Stimulated activated naive CD4-positive, alpha-beta T cell (primary cell): Measurements from ENCODE around the gene SMG6.
"Not testable (repeated sequence)": the region's sequence is repeated elsewhere in the genome, so short reads cannot be mapped to it uniquely, and the experiment has no call there.

ENCODE experiments used
- DNase-seq, 6 experiments: peaks; one replicate each; lab custom pipeline; 2025; lab: John Stamatoyannopoulos, UW

SMG6 gene

GRCh38 chr17:2144701-2145100 is 158.9 kb downstream of the SMG6 start:
- DNase-seq: no peak

DNA sequence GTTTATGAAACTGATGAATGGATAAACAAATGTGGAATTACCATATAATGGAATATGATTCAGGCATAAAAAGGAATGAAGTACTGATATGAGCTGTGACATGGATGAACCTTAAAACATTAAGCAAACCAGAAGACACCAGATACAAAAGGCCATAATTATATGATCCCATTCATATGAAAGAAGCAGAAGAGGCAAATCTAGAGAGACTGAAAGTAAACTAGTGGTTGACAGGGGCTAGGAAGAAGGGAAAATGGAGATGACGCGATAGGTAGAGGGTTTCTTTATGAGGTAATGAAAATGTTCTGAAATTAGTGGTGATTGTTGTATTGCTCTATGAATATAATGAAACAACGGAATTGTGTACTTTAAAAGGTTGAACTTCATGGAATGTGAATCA is 160.3 kb downstream of the SMG6 start:
- DNase-seq: no peak

DNA sequence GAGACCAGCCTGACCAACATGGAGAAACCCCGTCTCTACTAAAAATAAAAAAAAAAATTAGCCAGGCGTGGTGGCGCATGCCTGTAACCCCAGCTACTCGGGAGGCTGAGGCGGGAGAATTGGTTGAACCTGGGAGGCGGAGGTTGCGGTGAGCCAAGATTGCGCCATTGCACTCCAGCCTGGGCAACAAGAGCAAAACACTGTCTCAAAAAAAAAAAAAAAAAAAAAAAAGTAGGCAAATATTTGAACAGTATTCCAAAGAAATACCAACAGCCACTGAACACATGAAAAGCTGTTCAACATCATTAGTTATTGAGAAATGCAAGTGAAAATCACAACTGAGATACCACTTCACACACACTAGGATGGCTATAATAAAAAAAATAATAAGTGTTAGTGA is 160.9 kb downstream of the SMG6 start:
- not testable (repeated sequence) for DNase-seq

DNA sequence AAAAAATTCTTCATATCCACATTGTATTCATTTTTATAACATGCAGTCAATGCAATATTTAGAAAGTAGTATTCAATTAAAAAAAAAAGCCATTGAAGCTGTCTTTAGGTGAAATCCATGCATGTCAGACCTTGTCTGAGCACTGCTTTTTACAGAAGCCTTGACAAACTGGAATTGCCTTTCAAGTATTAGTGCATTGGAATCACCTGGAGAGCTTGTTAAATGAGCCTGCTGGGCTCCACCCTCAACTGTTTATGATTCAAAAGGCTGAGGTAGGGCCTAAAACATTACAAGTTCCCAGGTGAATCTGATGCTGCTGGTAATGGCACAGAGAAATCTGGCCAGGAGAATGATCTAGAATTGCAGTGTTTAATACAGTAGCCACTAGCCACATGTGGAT is 162.9 kb downstream of the SMG6 start:
- no peak for DNase-seq

DNA sequence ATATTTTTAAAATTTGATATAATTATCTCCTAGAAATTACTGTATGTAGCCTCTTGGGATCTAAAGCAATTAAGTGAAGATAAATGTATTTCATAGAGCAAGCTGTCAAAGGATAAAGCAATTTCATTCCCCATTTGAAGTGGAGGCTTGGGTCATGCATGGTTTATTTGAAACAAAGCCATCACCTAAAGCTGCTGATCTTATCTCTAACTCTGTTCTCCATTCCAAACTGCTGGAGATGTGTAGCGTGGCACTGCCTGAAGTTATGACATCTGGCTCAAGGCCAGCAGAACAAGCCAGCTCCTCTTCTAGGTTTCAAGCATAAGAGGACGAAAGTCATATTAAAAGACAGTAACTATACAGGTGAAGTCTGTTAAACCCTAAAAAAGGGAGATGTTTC is 164.8 kb downstream of the SMG6 start:
- DNase-seq: no peak

DNA sequence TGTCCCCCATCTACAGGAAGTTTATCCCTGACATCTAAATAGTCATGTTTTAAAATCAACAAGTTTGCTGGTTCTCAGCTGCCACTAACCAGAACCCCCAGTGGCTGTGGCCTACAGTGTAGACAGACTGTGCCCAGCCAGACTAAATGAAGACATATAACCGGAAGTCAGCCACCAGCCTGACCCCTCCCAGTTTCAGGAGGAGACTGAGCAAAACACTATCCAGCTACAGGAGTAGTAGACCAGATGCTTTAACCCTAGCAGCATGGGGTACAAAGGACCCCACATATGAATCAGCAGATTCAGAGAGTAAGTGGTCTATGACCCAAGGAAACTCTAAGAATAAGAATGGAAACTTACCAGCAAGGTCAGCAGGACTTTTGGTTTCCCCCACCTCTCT is 165.3 kb downstream of the SMG6 start:
- no peak for DNase-seq

GRCh38 chr17:2137342-2138098 is 166.1 kb downstream of the SMG6 start:
- DNase-seq: no peak

- no peak for DNase-seq
These were observed 167.3 kb downstream of the SMG6 start for GRCh38 chr17:2136241-2136640.

- no peak for DNase-seq
These were observed 175.6 kb downstream of the SMG6 start for GRCh38 chr17:2128011-2128410.

- no peak for DNase-seq
These were observed 178.5 kb downstream of the SMG6 start for GRCh38 chr17:2125013-2125535.

GRCh38 chr17:2124391-2124790 is 179.2 kb downstream of the SMG6 start:
- no peak for DNase-seq

DNA sequence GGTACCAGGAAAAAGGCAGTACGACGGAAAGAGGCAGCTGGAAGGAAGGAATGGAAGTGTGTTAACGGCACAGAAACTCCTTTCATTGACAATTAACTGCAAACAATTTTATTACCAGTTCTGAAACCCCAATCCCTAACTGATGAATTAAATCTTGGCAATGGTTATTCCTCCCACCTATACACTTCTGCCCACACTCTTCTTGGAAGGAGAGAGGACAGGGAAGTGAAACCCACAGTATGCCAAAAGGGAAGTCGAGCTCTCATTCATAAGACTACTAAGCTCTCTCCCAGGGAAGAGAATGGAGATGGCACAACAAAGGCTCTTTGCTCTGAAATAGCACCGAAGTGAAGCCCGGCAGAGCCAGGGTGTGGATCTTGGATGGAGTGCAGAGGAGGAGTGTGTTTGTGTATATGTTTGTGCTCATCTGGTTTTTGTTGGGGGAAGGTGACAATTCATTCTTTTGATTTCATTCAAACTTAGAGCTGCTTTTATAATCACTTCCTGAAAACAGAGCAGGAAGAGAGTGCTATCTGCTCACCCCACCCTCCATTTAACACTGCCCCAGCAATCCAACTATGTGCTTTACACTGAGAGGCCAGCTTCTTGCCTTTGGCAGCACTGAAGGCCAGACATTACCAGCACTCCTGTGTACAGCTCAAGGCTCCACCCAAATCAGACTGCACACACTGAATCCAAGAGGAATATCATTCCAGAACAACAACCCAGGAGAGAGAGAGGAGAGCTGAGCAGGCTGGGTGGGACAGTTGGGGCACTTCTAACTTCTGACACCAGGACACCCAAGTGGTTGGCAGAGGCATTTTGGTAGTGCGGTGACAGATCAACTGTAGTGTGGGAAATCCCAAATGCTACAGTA is 180.0 kb downstream of the SMG6 start:
- no peak for DNase-seq

DNA sequence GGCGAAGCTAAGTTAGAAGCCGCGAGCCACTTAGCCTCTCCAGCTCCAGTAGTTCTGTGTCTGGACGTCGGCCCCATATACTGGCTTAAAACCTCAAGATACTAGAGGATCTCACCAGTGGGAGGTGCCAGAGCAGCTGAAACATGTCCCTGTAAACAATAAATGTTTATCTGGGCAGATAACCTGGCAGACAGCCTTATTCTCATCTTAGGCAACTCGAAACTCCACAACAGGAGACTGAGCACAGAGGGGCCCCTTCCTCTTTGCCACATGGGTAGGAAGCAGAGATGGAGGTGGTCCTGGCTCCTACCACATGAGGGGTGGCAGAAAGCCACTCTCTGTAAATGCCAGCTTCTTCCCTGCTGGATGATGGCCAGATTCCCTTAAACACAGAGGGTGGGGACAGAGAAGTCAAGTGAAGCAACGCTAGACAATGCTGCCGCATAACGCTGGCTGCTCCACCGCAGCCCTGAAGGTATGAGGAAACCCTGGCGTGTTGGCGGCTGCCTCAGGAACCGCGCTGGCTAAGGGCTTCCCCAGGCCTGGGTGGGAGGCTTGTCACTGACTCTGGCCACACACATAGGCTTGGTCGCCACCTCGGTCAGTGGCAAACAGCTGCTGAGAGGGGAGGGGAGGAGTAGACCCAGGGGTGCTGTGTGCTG is 180.8 kb downstream of the SMG6 start:
- no peak for DNase-seq

- DNase-seq: no peak
These were observed 182.8 kb downstream of the SMG6 start for GRCh38 chr17:2120586-2121335.

GRCh38 chr17:2113279-2113622 is 190.3 kb downstream of the SMG6 start:
- no peak for DNase-seq

- DNase-seq: no peak
These were observed 191.9 kb downstream of the SMG6 start for GRCh38 chr17:2111691-2112090.

DNA sequence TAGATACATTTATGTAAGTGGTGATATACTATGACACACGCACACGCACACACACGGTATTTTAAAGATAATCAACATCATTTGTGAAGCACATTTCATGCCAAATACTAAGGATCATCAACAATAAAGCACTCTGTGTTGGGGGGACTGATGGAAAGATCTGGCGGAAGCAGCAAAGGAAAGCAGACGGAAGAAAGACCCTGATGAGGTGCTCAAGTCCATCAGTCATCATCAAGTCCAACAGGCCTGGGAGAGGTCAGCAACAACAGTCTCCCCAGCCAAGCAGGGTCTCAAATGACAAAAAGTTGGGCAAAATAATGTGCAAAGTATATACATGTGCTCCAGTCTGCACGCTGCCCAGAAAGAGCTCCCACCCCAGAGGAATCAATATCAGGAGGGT is 193.1 kb downstream of the SMG6 start:
- DNase-seq: no peak

DNA sequence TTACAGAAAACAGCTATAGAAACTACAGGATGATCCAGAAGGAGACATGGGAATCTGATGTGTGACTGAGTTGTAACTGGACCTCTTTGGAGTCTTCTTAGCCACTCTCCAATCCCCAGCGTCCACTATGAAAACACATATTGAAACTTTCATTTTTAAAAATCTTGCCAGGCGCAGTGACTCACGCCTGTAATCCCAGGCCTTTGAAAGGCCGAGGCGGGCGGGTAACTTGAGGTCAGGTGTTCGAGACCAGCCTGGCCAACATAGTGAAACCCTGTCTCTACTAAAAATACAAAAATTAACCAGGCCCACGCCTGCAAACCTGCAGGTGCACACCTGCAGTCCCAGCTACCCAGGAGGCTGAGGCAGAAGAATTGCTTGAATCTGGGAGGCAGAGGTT is 195.4 kb downstream of the SMG6 start:
- DNase-seq: no peak

DNA sequence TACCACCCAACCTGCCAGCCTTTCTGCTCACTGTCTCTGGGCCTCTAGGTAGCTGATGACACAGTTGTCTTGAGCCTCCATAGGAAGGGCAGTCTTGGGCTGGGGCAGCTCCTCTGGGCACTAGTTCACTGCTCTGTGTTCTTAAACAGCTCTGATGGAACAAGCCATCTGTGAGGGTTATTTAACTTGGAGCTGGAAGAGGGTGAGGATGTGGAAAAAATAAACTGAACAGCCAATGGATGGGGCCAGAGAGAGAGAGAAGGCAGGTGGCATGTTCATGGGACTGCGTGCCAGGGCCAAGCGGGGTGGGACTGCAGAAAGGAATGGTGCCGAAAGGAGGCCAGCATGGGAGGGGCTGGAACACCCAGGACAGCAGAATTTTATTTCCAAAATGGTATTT is 196.1 kb downstream of the SMG6 start:
- DNase-seq: no peak

- DNase-seq: no peak
These were observed 196.5 kb downstream of the SMG6 start for GRCh38 chr17:2107050-2107449.

DNA sequence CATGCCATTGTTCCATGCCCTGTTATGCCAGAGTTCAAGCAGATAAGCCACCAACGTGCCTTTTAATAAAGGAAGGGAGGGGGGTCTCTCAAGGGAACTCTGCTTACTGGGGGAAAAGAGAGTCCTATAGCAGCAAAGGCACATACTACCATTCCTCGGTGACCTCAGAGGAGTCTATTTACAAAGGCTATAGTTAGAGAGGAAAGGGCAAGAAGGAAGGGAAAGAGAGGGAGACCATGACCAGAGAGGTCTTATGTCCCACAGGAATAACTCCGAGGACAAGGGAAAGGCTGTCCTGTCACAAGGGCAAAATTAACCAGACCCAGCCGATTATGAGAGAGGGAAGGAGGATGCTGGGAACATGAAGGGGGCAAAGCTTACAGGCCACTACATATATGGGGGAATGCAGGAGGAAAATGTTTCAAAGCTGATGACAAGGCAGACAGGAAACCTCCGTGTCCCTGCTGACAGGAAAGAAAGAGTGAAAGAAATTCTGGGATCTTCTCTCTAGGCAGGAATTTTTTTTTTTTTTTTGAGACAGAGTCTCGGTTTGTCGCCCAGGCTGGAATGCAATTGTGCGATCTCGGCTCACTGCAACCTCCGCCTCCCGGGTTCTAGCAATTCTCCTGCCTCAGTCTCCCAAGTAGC is 197.2 kb downstream of the SMG6 start:
- no peak for DNase-seq
